Epithelial cell of prostate (primary cell): ENCODE results near the gene DYNC1LI2.
"Not testable (repeated sequence)": the region's sequence is repeated elsewhere in the genome, so short reads cannot be mapped to it uniquely, and the experiment has no call there.

Source experiments
- DNase-seq: peaks from one replicate; pipeline ENCODE4 v3.0.0-alpha.2; 2011; ENCODE audit warnings: low read depth, low spot score
- H3K27ac ChIP-seq: fragments of 450-650 bp; 2 replicates; pipeline ENCODE4 v1.5.1; 2017; ENCODE audit warnings: mild to moderate bottlenecking

DYNC1LI2 gene

GRCh38 chr16:66751303-66751991 lies at the start of gene DYNC1LI2:
Gene DYNC1LI2, minus strand, starts transcription at chr16:66751609. Its CDS starts 18 bp downstream, at chr16:66751591.
- no peak for DNase-seq
- H3K27ac ChIP-seq = peak within 1 kb of the TSS; percentile 57

- no peak overlapping the region for H3K27ac ChIP-seq
Measured at GRCh38 chr16:66800856-66801255, 49.4 kb upstream of the DYNC1LI2 start.

GRCh38 chr16:66798161-66798560 lies 46.8 kb upstream of the DYNC1LI2 start:
- no peak overlapping the region for H3K27ac ChIP-seq
- no peak for DNase-seq

More at GRCh38 chr16:66800856-66801255, 49.4 kb upstream of the DYNC1LI2 start:
- no peak for DNase-seq

- DNase-seq = not testable (repeated sequence)
Measured at GRCh38 chr16:66793984-66794383, 42.6 kb upstream of the DYNC1LI2 start.

GRCh38 chr16:66790130-66790733 lies 38.8 kb upstream of the DYNC1LI2 start:
- DNase-seq = no peak
- H3K27ac ChIP-seq = no peak overlapping the region

More at GRCh38 chr16:66793984-66794383, 42.6 kb upstream of the DYNC1LI2 start:
- not testable (repeated sequence) for H3K27ac ChIP-seq

- H3K27ac ChIP-seq = no peak overlapping the region
Measured at GRCh38 chr16:66787427-66787826, 36.0 kb upstream of the DYNC1LI2 start.

GRCh38 chr16:66786551-66786950 lies 35.1 kb upstream of the DYNC1LI2 start:
- no peak overlapping the region for H3K27ac ChIP-seq
- DNase-seq = no peak

More at GRCh38 chr16:66787427-66787826, 36.0 kb upstream of the DYNC1LI2 start:
- DNase-seq = no peak

GRCh38 chr16:66776457-66776856 lies 25.0 kb upstream of the DYNC1LI2 start:
- no peak for DNase-seq
- no peak overlapping the region for H3K27ac ChIP-seq

GRCh38 chr16:66774981-66775380 lies 23.6 kb upstream of the DYNC1LI2 start:
- DNase-seq = no peak
- H3K27ac ChIP-seq = no peak overlapping the region

- no peak for DNase-seq
- no peak overlapping the region for H3K27ac ChIP-seq
Measured at GRCh38 chr16:66758086-66758485, 6.7 kb upstream of the DYNC1LI2 start.

- no peak overlapping the region for H3K27ac ChIP-seq
- DNase-seq = no peak
Measured at GRCh38 chr16:66754819-66755218, 3.4 kb upstream of the DYNC1LI2 start.

- H3K27ac ChIP-seq = no peak overlapping the region
- DNase-seq = no peak
Measured at GRCh38 chr16:66754211-66754610, 2.8 kb upstream of the DYNC1LI2 start.

- H3K27ac ChIP-seq = no peak overlapping the region
- no peak for DNase-seq
Measured at GRCh38 chr16:66752958-66753357, 1.5 kb upstream of the DYNC1LI2 start.

GRCh38 chr16:66752379-66752778 lies 970 bp upstream of the DYNC1LI2 start:
- DNase-seq = no peak
- H3K27ac ChIP-seq = no peak overlapping the region

- peak overlapping the region; percentile 57 for H3K27ac ChIP-seq
- DNase-seq = no peak
Measured at GRCh38 chr16:66751992-66752322, 548 bp upstream of the DYNC1LI2 start.

- peak overlapping the region; percentile 57 for H3K27ac ChIP-seq
- DNase-seq = no peak
Measured at GRCh38 chr16:66751053-66751302, 431 bp downstream of the DYNC1LI2 start.

GRCh38 chr16:66750279-66751052 lies 943 bp downstream of the DYNC1LI2 start:
- peak overlapping the region; percentile 57 for H3K27ac ChIP-seq
- no peak for DNase-seq

GRCh38 chr16:66746682-66747081 lies 4.7 kb downstream of the DYNC1LI2 start:
- no peak overlapping the region for H3K27ac ChIP-seq
- no peak for DNase-seq

- H3K27ac ChIP-seq = no peak overlapping the region
- DNase-seq = no peak
Measured at GRCh38 chr16:66746048-66746447, 5.4 kb downstream of the DYNC1LI2 start.

- no peak for DNase-seq
- peak overlapping the region; percentile 96 for H3K27ac ChIP-seq
Measured at GRCh38 chr16:66741950-66742808, 9.2 kb downstream of the DYNC1LI2 start.
